Adrenal gland (tissue), 12 donors: Measurements from ENCODE around the gene C1orf94. TPM values are rescaled to one million over a fixed set of nuclear protein-coding genes. Genes with fewer than 3 reads are reported as not detected.

Source experiments
- DNase-seq, 7 donors: peaks; one replicate each; pipeline ENCODE4 v3.0.0-alpha.2; 2019 to 2020
- H3K27ac ChIP-seq, 5 donors: fragments of 200-600 bp; sonication (generic) in 4 of 5; 1 replicate in 3 of 5; 2 replicates in 2 of 5; pipeline versions ENCODE4 v1.5.1 to v1.8.0; 2016 to 2020; ENCODE audit warnings: mild to moderate bottlenecking in 1 of 5
- H3K27me3 ChIP-seq: fragments of 200-600 bp; 2 replicates; pipeline ENCODE4 v1.8.0; 2021
- H3K36me3 ChIP-seq, 2 donors: fragments of 200-600 bp; replicated peaks in 1 of 2; 1 replicate in 1 of 2; 2 replicates in 1 of 2; pipeline versions ENCODE4 v1.5.1 to v1.8.0; 2018 to 2022
- H3K4me1 ChIP-seq, 2 donors: fragments of 200-600 bp; replicated peaks in 1 of 2; 1 replicate in 1 of 2; 2 replicates in 1 of 2; pipeline versions ENCODE4 v1.5.1 to v1.8.0; 2018 to 2021
- H3K4me3 ChIP-seq, 4 donors: fragments of 200-600 bp; sonication (generic) in 3 of 4; one replicate each; pipeline ENCODE4 v1.5.1; 2016 to 2018
- H3K9me3 ChIP-seq, 3 donors: fragments of 200-600 bp; sonication (generic) in 1 of 3; replicated peaks in 1 of 3; 1 replicate in 2 of 3; 2 replicates in 1 of 3; pipeline versions ENCODE4 v1.5.1 to v1.8.0; 2016 to 2021
- CTCF ChIP-seq, 6 experiments: fragments of 450-650 bp in 4 of 6; fragments of 200-600 bp in 2 of 6; sonication (generic) in 1 of 6; IDR thresholded peaks; 1 replicate in 5 of 6; 2 replicates in 1 of 6; pipeline versions ENCODE4 v1.5.1 to v1.8.0; 2016 to 2021; ENCODE audit warnings: antibody characterized with exemption in 6 of 6, mild to moderate bottlenecking in 2 of 6, moderate library complexity in 1 of 6
- POLR2A ChIP-seq, 2 donors: fragments of 450-650 bp; IDR thresholded peaks; one replicate each; pipeline ENCODE4 v1.6.1; 2017; ENCODE audit warnings: antibody characterized with exemption in 2 of 2, mild to moderate bottlenecking in 2 of 2, moderate library complexity in 1 of 2
- WGBS, 4 donors: extraction: QIAGEN DNeasy Blood & Tissue Kit in 2 of 4; methylation state at CpG; one replicate each; pipeline versions ENCODE4 v1.1.5 to v1.1.7; 2013 to 2017; 5-methylcytosine and 5-hydroxymethylcytosine counted together
- intact Hi-C, 2 donors: fragments of 100-400 bp; cut with DNase I; formaldehyde crosslinking; loops; one replicate each; pipeline versions ENCODE4 v1.14.1 to v1.15.0; 2022 to 2023
- polyA plus RNA-seq, 3 donors: library from polyadenylated mRNA; stranded (reverse); fragments of 200-250 nt in 2 of 3; fragments of 350-450 nt in 1 of 3; fragmentation: Illumina TruSeq in 1 of 3; extraction: RNeasy Lipid Tissue Mini Kit (QIAGEN cat#74804) in 1 of 3; gene quantifications; one replicate each; pipeline ENCODE4 v1.2.3, GENCODE V29; 2013 to 2014
- total RNA-seq, 9 donors: library from RNA; depleted of rRNA in 4 of 9; stranded (reverse); fragments of >200 nt in 4 of 9; fragments of 120-200 nt in 1 of 9; fragmentation: NEBNext Ultra II Directional in 1 of 9; extraction: Animal tissue kit (Norgen Biotek cat#: 25700) in 1 of 9; gene quantifications; one replicate each; pipeline versions ENCODE4 v1.1.0 to v1.2.4, GENCODE V29; 2013 to 2023
- donor health status: healthy with polysubstance abuse.
- donor health status: Bipolar disorder and iron deficiency.
- donor health status: DM: yes; HTN: yes; CAD: no.
- donor health status: DM: no; HTN: no; CAD: no.
- donor health status: DM: no; HTN: no; CAD: no.
- donor health status: DM: yes; HTN: yes; CAD: no.

C1orf94 gene
- total and polyA plus RNA-seq, 12 donors, result 0.07 to 0.14 TPM; not detected in 10

- 54 to 62% (median 57%) methylated on average over 3 of the region's 3 CpGs for WGBS, 4 donors
These were observed 73.6 kb downstream of the C1orf94 start for GRCh38 chr1:34250342-34250741.

GRCh38 chr1:34262023-34262853 lies 85.5 kb downstream of the C1orf94 start:
- Histone ChIP-seq H3K27me3 (peaks cover 3% of the 10 kb centered on the region), H3K36me3 (no peaks in the 10 kb centered on the region), H3K27ac (no peak overlapping the region), H3K4me3 (no peak overlapping the region), H3K9me3 (no peaks in the 10 kb centered on the region), H3K4me1 (no peaks in the 10 kb centered on the region)
- intact Hi-C loops, result no loop called here
- 79 to 81% (median 80%) methylated on average over 12 to 16 of the region's 16 CpGs for WGBS, 4 donors
- no peak for TF ChIP-seq POLR2A (IDR thresholded peaks at IDR 0.05)
- no peak for DNase-seq

More at GRCh38 chr1:34250342-34250741, 73.6 kb downstream of the C1orf94 start:
- DNase-seq, result no peak
- no peaks in the 10 kb centered on the region for H3K36me3 ChIP-seq
- H3K4me1 ChIP-seq, result no peaks in the 10 kb centered on the region
- H3K27ac ChIP-seq, result no peak overlapping the region
- H3K27me3 ChIP-seq, result peaks cover 14% of the 10 kb centered on the region
- TF ChIP-seq CTCF (IDR thresholded peaks at IDR 0.05), result no peak
- TF ChIP-seq POLR2A (IDR thresholded peaks at IDR 0.05), result no peak
- H3K4me3 ChIP-seq, result no peak overlapping the region
- H3K9me3 ChIP-seq, result no peaks in the 10 kb centered on the region
- intact Hi-C loops, result no loop called here

DNA sequence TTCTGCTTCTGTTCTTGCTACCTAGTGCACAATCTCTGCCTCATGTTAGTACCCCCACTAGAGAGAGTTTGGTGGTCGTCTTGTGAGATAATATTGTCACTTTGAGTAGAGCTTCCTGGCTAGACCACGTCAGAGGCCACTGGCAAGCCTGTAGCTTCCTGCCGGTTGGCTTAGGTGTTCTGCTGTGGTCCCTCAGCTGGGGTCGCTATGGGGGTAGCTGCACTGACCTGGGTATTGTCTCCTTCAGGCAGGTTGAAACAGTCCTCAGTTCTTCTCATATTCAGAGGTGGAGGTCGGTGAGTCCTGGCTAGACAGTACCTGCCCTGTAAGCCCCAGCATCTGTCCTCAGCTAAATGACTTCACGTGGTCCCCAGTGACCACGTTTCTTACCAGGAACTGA lies 86.2 kb downstream of the C1orf94 start:
- TF ChIP-seq CTCF (IDR thresholded peaks at IDR 0.05), result no peak
- TF ChIP-seq POLR2A (IDR thresholded peaks at IDR 0.05), result no peak
- Histone ChIP-seq H3K36me3 (no peaks in the 10 kb centered on the region), H3K27me3 (peaks cover 6% of the 10 kb centered on the region), H3K4me3 (no peak overlapping the region), H3K4me1 (no peaks in the 10 kb centered on the region), H3K27ac (no peak overlapping the region), H3K9me3 (no peaks in the 10 kb centered on the region)
- DNase-seq, result no peak
- 60 to 70% (median 67%) methylated on average over 7 of the region's 7 CpGs for WGBS, 4 donors
- intact Hi-C loops, result no loop called here

- intact Hi-C loops, result no loop called here
These were observed 86.7 kb downstream of the C1orf94 start for GRCh38 chr1:34263406-34263805.

More at GRCh38 chr1:34263406-34263805, 86.7 kb downstream of the C1orf94 start:
- 55 to 65% (median 61%) methylated on average over 4 of the region's 4 CpGs for whole genome bisulfite sequencing, 4 donors
- DNase-seq, result no peak
- no peaks in the 10 kb centered on the region for H3K36me3 ChIP-seq
- no peaks in the 10 kb centered on the region for H3K4me1 ChIP-seq
- TF ChIP-seq POLR2A (IDR thresholded peaks at IDR 0.05), result no peak
- no peak for TF ChIP-seq CTCF (IDR thresholded peaks at IDR 0.05)
- peaks cover 6% of the 10 kb centered on the region for H3K27me3 ChIP-seq
- H3K27ac ChIP-seq, result no peak overlapping the region
- H3K9me3 ChIP-seq, result no peaks in the 10 kb centered on the region
- H3K4me3 ChIP-seq, result no peak overlapping the region
